Panc1 (cell line): ENCODE data around the gene FHL1. TPM values are rescaled to one million over a fixed set of nuclear protein-coding genes. Genes with fewer than 3 reads are reported as not detected.

Source experiments
- ATAC-seq: fragments of 200-7000 bp; cut with Tn5 transposase; 2 replicates; pipeline ENCODE4 v1.9.1; 2020; ENCODE audit warnings: mild to moderate bottlenecking, moderate library complexity
- BruUV-seq: library from RNA; stranded (reverse); fragments of 400-500 nt; replicated peaks from 2 replicates; lab custom pipeline; 2021; lab: Mats Ljungman, UMichigan
- CTCF ChIA-PET: fragments of 300-600 bp; sonication (Branson Sonifier 250); formaldehyde crosslinking; loops from one replicate; lab custom pipeline; 2022; ENCODE audit warnings: antibody characterized with exemption; lab: Charles Lee
- POLR2A ChIA-PET: fragments of 300-600 bp; sonication (Branson Sonifier 250); formaldehyde crosslinking; loops from one replicate; lab custom pipeline; 2022; ENCODE audit warnings: antibody characterized with exemption; lab: Charles Lee
- DNase-seq: peaks from one replicate; pipeline ENCODE4 v3.0.0-alpha.2; 2010; ENCODE audit warnings: low read depth, low spot score
- H3K27ac ChIP-seq: 2 replicates; pipeline ENCODE4 v1.5.1; 2011; ENCODE audit warnings: mild to moderate bottlenecking, low read length, inconsistent platforms
- H3K27me3 ChIP-seq: fragments of 200-500 bp; sonication (Bioruptor generic); 2 replicates; pipeline ENCODE4 v1.6.0; 2014; ENCODE audit warnings: low read length, inconsistent platforms; ENCODE audit not compliant: control insufficient read depth, insufficient read depth
- H3K36me3 ChIP-seq: fragments of 200-500 bp; sonication (Bioruptor generic); 2 replicates; pipeline ENCODE4 v1.5.1; 2014; ENCODE audit warnings: inconsistent platforms, mild to moderate bottlenecking, low read length, moderate library complexity; ENCODE audit not compliant: control insufficient read depth, insufficient read depth
- H3K4me1 ChIP-seq: 2 replicates; pipeline ENCODE4 v1.5.1; 2011; ENCODE audit warnings: inconsistent platforms, mild to moderate bottlenecking, low read length, moderate library complexity; ENCODE audit not compliant: control insufficient read depth, insufficient read depth
- H3K4me3 ChIP-seq, 2 experiments: 2 replicates each; pipeline ENCODE4 v1.5.1; 2011 to 2012; ENCODE audit warnings: low read depth in 2 of 2, low read length in 2 of 2, mild to moderate bottlenecking in 2 of 2, inconsistent platforms in 1 of 2, moderate library complexity in 1 of 2
- H3K9me3 ChIP-seq: fragments of 200-500 bp; sonication (Bioruptor generic); 2 replicates; pipeline ENCODE4 v1.5.1; 2014; ENCODE audit warnings: low read depth, mild to moderate bottlenecking, inconsistent platforms, low read length, moderate library complexity; ENCODE audit not compliant: control insufficient read depth, insufficient read depth
- POLR2AphosphoS5 ChIP-seq: IDR thresholded peaks from 2 replicates; pipeline ENCODE4 v1.6.1; 2012; ENCODE audit warnings: mild to moderate bottlenecking, low read depth, low read length, moderate library complexity
- REST ChIP-seq, 2 experiments: IDR thresholded peaks; 2 replicates each; pipeline ENCODE4 v1.6.1; 2011 to 2012; ENCODE audit warnings: low read depth in 2 of 2, control low read depth in 1 of 2, low read length in 1 of 2, mild to moderate bottlenecking in 1 of 2, moderate library complexity in 1 of 2; ENCODE audit not compliant: insufficient read depth in 1 of 2
- SIN3A ChIP-seq: IDR thresholded peaks from 2 replicates; pipeline ENCODE4 v1.6.1; 2012; ENCODE audit warnings: low read depth, mild to moderate bottlenecking, low read length, moderate library complexity, borderline replicate concordance; ENCODE audit not compliant: insufficient read depth
- TCF7L2 ChIP-seq: IDR thresholded peaks from 2 replicates; pipeline ENCODE4 v1.6.1; 2011; ENCODE audit warnings: mild to moderate bottlenecking, low read depth, low read length, inconsistent platforms
- in situ Hi-C: cut with HindIII; loops from 2 replicates; pipeline ENCODE4 v1.10.0; 2016; ENCODE audit warnings: low sequenced_read_pairs, low pct_unique_long_range_greater_than_20kb
- intact Hi-C: fragments of 100-400 bp; cut with micrococcal nuclease; formaldehyde crosslinking; loops from one replicate; pipeline ENCODE4 v1.10.0; 2022; ENCODE audit not compliant: unreplicated experiment
- total RNA-seq: library from RNA; stranded (reverse); gene quantifications from one replicate; pipeline ENCODE4 v1.2.1, GENCODE V29; 2021; ENCODE audit not compliant: unreplicated experiment
- TF ChIP-seq, protein P1 (sequence below): fragments of 450-650 bp; IDR thresholded peaks from 2 replicates; pipeline ENCODE4 v1.5.1; 2017; ENCODE audit warnings: mild to moderate bottlenecking

Gene FHL1
- total RNA-seq, 1 experiment from 2014 or later, result 67.9 TPM

- TF ChIP-seq POLR2AphosphoS5 (no peak), SIN3A (no peak), TCF7L2 (no peak), REST (IDR thresholded peaks at IDR 0.05; ENCODE audit: insufficient read depth in 1 of 2, low read depth in 2 of 2, low read length in 1 of 2) (no peak)
- TF ChIP-seq, protein P1, sequence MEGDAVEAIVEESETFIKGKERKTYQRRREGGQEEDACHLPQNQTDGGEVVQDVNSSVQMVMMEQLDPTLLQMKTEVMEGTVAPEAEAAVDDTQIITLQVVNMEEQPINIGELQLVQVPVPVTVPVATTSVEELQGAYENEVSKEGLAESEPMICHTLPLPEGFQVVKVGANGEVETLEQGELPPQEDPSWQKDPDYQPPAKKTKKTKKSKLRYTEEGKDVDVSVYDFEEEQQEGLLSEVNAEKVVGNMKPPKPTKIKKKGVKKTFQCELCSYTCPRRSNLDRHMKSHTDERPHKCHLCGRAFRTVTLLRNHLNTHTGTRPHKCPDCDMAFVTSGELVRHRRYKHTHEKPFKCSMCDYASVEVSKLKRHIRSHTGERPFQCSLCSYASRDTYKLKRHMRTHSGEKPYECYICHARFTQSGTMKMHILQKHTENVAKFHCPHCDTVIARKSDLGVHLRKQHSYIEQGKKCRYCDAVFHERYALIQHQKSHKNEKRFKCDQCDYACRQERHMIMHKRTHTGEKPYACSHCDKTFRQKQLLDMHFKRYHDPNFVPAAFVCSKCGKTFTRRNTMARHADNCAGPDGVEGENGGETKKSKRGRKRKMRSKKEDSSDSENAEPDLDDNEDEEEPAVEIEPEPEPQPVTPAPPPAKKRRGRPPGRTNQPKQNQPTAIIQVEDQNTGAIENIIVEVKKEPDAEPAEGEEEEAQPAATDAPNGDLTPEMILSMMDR, result no peak
- Histone ChIP-seq H3K27me3 (no peaks in the 10 kb centered on the region), H3K27ac (no peak overlapping the region), H3K4me1 (no peaks in the 10 kb centered on the region), H3K36me3 (peaks cover 2% of the 10 kb centered on the region; the same call in 1 of the 2 replicates), H3K9me3 (no peaks in the 10 kb centered on the region), H3K4me3 (no peak overlapping the region)
- ATAC-seq (no peak), DNase-seq (no peak)
- CTCF ChIA-PET, result no interaction called here
- in situ Hi-C loops, result no loop called here
- intact Hi-C loops, result loop anchor here (10.0 kb wide), 1 partner anchor 61 kb away; no protein-coding TSS in a partner anchor
- BruUV-seq, result no TSS peak
- POLR2A ChIA-PET, result no interaction called here
Measured at GRCh38 chrX:136215559-136215958, 68.2 kb downstream of the FHL1 start.

DNA sequence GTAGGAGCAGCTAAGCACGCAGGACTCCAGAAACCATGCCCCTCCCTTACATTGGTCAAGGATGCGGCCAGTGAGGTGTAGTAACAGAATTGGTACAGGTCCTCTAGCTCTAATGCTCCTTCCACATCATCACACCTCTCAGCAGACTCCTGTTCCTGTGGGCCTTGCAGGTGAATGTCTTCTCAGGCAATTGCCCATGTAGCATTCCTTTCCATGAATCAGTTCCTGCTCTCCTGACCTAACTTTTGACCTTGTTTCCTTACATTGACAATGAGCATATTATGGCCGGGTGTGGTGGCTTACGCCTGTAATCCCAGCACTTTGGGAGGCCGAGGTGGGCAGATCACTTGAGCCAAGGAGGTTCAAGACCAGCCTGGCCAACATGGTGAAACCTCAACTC, 72.6 kb downstream of the FHL1 start:
- intact Hi-C loops, result loop anchor here (10.0 kb wide), 1 partner anchor 65 kb away; no protein-coding TSS in a partner anchor
- ChIA-PET POLR2A (interaction anchor here (0.6 kb wide), 1 partner anchor 11 kb away, joined by 8 read pairs; no protein-coding TSS in a partner anchor), CTCF (no interaction called here)
- no peak overlapping the region for H3K27ac ChIP-seq
- H3K9me3 ChIP-seq, result no peaks in the 10 kb centered on the region
- ATAC-seq (peak; percentile 26; the same call in 1 of the 2 replicates), DNase-seq (no peak)
- H3K36me3 ChIP-seq, result peaks cover 13% of the 10 kb centered on the region
- no peak overlapping the region for H3K4me3 ChIP-seq
- no peaks in the 10 kb centered on the region for H3K4me1 ChIP-seq
- BruUV-seq, result no TSS peak
- in situ Hi-C loops, result no loop called here
- H3K27me3 ChIP-seq, result no peaks in the 10 kb centered on the region
- TF ChIP-seq POLR2AphosphoS5, result no peak
- TF ChIP-seq, protein P1, result no peak
- no peak for TF ChIP-seq TCF7L2
- no peak for TF ChIP-seq SIN3A
- TF ChIP-seq REST (IDR thresholded peaks at IDR 0.05; ENCODE audit: insufficient read depth in 1 of 2, low read depth in 2 of 2, low read length in 1 of 2), result no peak
